HepG2 (cell line): Measurements from ENCODE around the gene ZFP36L2. TPM values are rescaled to one million over a fixed set of nuclear protein-coding genes. Genes with fewer than 3 reads are reported as not detected.
A peak's percentile ranks its signal among the peaks of the same experiment; 100 is the strongest.

ENCODE experiments used
- AGO2 ChIP-seq: fragments of 200-400 bp; formaldehyde crosslinking; optimal IDR thresholded peaks from 2 replicates; pipeline ENCODE3; 2017; ENCODE audit warnings: mild to moderate bottlenecking, low read depth, low read length, moderate library complexity
- CEBPB ChIP-seq: IDR thresholded peaks from 2 replicates; pipeline ENCODE4 v1.6.1; 2011; ENCODE audit warnings: low read depth, low read length, improper control_type of control experiment, borderline replicate concordance
- FOSL1 ChIP-seq: sonication (generic); formaldehyde crosslinking; IDR thresholded peaks from 2 replicates; pipeline ENCODE4 v1.9.0; 2021; ENCODE audit warnings: missing genetic modification reagents, borderline replicate concordance
- FOSL2 ChIP-seq: sonication (generic); formaldehyde crosslinking; IDR thresholded peaks from 2 replicates; pipeline ENCODE4 v1.4.0; 2020; ENCODE audit warnings: missing genetic modification reagents
- GABPA ChIP-seq, 2 experiments: IDR thresholded peaks; 2 replicates each; pipeline ENCODE4 v1.6.1; 2011 to 2016; ENCODE audit warnings: low read depth in 2 of 2, low read length in 1 of 2, missing biosample characterization in 1 of 2, missing genetic modification characterization in 1 of 2
- HDAC1 ChIP-seq: sonication (generic); formaldehyde crosslinking; IDR thresholded peaks from 2 replicates; pipeline ENCODE4 v1.5.1; 2020; ENCODE audit warnings: mild to moderate bottlenecking, missing genetic modification reagents
- KDM2A ChIP-seq: sonication (generic); formaldehyde crosslinking; IDR thresholded peaks from 2 replicates; pipeline ENCODE4 v1.4.0; 2020; ENCODE audit warnings: low read depth, missing genetic modification reagents, borderline replicate concordance
- KMT2B ChIP-seq: IDR thresholded peaks from 2 replicates; pipeline ENCODE4 v1.6.1; 2016; ENCODE audit warnings: missing genetic modification reagents, missing compliant biosample characterization
- MED13 ChIP-seq: sonication (generic); formaldehyde crosslinking; IDR thresholded peaks from 2 replicates; pipeline ENCODE4 v1.5.0; 2020; ENCODE audit warnings: missing genetic modification reagents
- MTA1 ChIP-seq: sonication (generic); formaldehyde crosslinking; IDR thresholded peaks from 2 replicates; pipeline ENCODE4 v1.4.0; 2020; ENCODE audit warnings: missing genetic modification reagents, mild to moderate bottlenecking, borderline replicate concordance
- SALL1 ChIP-seq: sonication (generic); formaldehyde crosslinking; IDR thresholded peaks from 2 replicates; pipeline ENCODE4 v1.8.0; 2022; ENCODE audit warnings: mild to moderate bottlenecking, missing genetic modification reagents
- ZNF337 ChIP-seq: sonication (generic); formaldehyde crosslinking; IDR thresholded peaks from 2 replicates; pipeline ENCODE4 v1.5.1; 2020; ENCODE audit warnings: missing genetic modification reagents, low read depth, mild to moderate bottlenecking, borderline replicate concordance
- ZNF569 ChIP-seq: sonication (generic); formaldehyde crosslinking; IDR thresholded peaks from 2 replicates; pipeline ENCODE4 v1.5.0; 2020; ENCODE audit warnings: mild to moderate bottlenecking, missing genetic modification reagents, moderate library complexity, borderline replicate concordance
- ZNF607 ChIP-seq: sonication (generic); formaldehyde crosslinking; IDR thresholded peaks from 2 replicates; pipeline ENCODE4 v1.5.1; 2020; ENCODE audit warnings: missing genetic modification reagents, mild to moderate bottlenecking, borderline replicate concordance
- ZNF713 ChIP-seq: sonication (generic); formaldehyde crosslinking; IDR thresholded peaks from 2 replicates; pipeline ENCODE4 v1.4.0; 2020; ENCODE audit warnings: mild to moderate bottlenecking, missing genetic modification reagents
- ZNF772 ChIP-seq: sonication (generic); formaldehyde crosslinking; IDR thresholded peaks from 2 replicates; pipeline ENCODE4 v1.5.0; 2020; ENCODE audit warnings: mild to moderate bottlenecking, missing genetic modification reagents
- polyA plus RNA-seq, 8 experiments: library from polyadenylated mRNA; depleted of rRNA in 3 of 8; stranded (reverse) in 7 of 8; unstranded in 1 of 8; fragments of >200 nt; fragmentation: Illumina TruSeq in 4 of 8; extraction: Trizol in 4 of 8; gene quantifications; 2 replicates each; pipeline versions ENCODE4 v1.2.1 to v1.2.3, GENCODE V29; 2011 to 2016; ENCODE audit warnings: low read depth in 4 of 8, missing spikeins in 1 of 8, mixed read lengths in 1 of 8; ENCODE audit not compliant: insufficient read depth in 1 of 8
- total RNA-seq, 5 experiments: library from RNA; depleted of rRNA; stranded (reverse); fragments of >200 nt; fragmentation: Illumina TruSeq; extraction: Trizol; gene quantifications; 2 replicates each; pipeline ENCODE4 v1.2.3, GENCODE V29; 2016; ENCODE audit warnings: low read depth in 1 of 5
- TF ChIP-seq, protein P1 (sequence below): sonication (generic); IDR thresholded peaks from 2 replicates; pipeline ENCODE4 v1.6.1; 2016; ENCODE audit warnings: low read depth, borderline replicate concordance
- TF ChIP-seq, protein P2 (sequence below): sonication (generic); formaldehyde crosslinking; IDR thresholded peaks from 2 replicates; pipeline ENCODE4 v1.9.0; 2021; ENCODE audit warnings: missing genetic modification reagents, borderline replicate concordance
- TF ChIP-seq, protein P3 (sequence below), 2 experiments: sonication (generic) in 1 of 2; formaldehyde crosslinking in 1 of 2; IDR thresholded peaks; 2 replicates each; pipeline versions ENCODE4 v1.4.0 to v1.6.1; 2016 to 2020; ENCODE audit warnings: borderline replicate concordance in 1 of 2, low read depth in 1 of 2, mild to moderate bottlenecking in 1 of 2, missing genetic modification reagents in 1 of 2
- TF ChIP-seq, protein P4 (sequence below): sonication (generic); formaldehyde crosslinking; IDR thresholded peaks from 2 replicates; pipeline ENCODE4 v1.5.0; 2020; ENCODE audit warnings: missing genetic modification reagents

ZFP36L2 gene
- total and polyA plus RNA-seq, 2 of the 13 experiments (the other 11 are each of a cell fraction or from before 2014, with no cell fraction given), result 11.2 to 21.8 TPM

DNA sequence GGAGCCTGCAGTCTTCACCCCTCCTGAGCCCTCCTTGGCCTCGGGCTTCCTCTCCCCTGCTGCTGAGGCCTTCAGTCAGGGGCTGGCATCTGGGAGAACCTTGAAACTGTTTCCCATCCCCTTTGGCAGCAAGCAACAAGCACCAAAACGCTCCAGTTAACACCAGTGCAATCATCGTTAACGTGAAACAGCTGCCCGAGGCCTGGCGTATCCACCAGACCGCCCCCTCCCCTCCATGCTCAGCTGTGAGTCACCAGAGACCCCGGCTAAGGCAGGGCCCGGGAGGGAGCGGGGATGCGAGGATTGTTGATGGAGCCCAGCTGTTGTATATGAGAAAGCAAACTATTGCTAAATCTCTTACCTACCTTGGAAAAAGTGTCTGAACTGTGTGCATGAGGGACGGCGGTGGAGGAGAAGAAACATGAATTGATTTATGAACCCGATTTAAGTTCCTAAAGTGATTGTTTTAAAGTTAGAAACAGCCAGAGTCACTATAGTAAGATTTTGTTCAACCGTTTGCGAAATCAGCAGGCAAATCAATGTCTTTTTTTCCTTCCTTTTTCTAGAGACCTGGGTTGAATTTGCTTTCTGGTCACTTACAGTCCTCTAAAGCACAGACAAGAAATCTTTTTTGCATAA, 5.2 kb downstream of the ZFP36L2 start (continued):
- TF ChIP-seq, protein P1, sequence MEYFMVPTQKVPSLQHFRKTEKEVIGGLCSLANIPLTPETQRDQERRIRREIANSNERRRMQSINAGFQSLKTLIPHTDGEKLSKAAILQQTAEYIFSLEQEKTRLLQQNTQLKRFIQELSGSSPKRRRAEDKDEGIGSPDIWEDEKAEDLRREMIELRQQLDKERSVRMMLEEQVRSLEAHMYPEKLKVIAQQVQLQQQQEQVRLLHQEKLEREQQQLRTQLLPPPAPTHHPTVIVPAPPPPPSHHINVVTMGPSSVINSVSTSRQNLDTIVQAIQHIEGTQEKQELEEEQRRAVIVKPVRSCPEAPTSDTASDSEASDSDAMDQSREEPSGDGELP, result peak; percentile 93
- TF ChIP-seq HDAC1, result peak; percentile 19; the same call in 1 of the 2 replicates
- TF ChIP-seq, protein P2, sequence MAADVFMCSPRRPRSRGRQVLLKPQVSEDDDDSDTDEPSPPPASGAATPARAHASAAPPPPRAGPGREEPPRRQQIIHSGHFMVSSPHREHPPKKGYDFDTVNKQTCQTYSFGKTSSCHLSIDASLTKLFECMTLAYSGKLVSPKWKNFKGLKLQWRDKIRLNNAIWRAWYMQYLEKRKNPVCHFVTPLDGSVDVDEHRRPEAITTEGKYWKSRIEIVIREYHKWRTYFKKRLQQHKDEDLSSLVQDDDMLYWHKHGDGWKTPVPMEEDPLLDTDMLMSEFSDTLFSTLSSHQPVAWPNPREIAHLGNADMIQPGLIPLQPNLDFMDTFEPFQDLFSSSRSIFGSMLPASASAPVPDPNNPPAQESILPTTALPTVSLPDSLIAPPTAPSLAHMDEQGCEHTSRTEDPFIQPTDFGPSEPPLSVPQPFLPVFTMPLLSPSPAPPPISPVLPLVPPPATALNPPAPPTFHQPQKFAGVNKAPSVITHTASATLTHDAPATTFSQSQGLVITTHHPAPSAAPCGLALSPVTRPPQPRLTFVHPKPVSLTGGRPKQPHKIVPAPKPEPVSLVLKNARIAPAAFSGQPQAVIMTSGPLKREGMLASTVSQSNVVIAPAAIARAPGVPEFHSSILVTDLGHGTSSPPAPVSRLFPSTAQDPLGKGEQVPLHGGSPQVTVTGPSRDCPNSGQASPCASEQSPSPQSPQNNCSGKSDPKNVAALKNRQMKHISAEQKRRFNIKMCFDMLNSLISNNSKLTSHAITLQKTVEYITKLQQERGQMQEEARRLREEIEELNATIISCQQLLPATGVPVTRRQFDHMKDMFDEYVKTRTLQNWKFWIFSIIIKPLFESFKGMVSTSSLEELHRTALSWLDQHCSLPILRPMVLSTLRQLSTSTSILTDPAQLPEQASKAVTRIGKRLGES (CRISPR knock-in tag), result no peak
- peak; percentile 81; the same call in 1 of the 2 replicates for TF ChIP-seq MTA1 (CRISPR knock-in tag)
- TF ChIP-seq, protein P3, sequence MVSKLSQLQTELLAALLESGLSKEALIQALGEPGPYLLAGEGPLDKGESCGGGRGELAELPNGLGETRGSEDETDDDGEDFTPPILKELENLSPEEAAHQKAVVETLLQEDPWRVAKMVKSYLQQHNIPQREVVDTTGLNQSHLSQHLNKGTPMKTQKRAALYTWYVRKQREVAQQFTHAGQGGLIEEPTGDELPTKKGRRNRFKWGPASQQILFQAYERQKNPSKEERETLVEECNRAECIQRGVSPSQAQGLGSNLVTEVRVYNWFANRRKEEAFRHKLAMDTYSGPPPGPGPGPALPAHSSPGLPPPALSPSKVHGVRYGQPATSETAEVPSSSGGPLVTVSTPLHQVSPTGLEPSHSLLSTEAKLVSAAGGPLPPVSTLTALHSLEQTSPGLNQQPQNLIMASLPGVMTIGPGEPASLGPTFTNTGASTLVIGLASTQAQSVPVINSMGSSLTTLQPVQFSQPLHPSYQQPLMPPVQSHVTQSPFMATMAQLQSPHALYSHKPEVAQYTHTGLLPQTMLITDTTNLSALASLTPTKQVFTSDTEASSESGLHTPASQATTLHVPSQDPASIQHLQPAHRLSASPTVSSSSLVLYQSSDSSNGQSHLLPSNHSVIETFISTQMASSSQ (IDR thresholded peaks at IDR 0.05; ENCODE audit: low read depth), result no peak
- TF ChIP-seq, protein P3 (CRISPR knock-in tag; IDR thresholded peaks at IDR 0.05; ENCODE audit: borderline replicate concordance), result 0 out of 2 replicates have a peak, but pooled peaks have one; percentile 1
- no peak for TF ChIP-seq ZNF713 (CRISPR knock-in tag)
- no peak for TF ChIP-seq ZNF772 (CRISPR knock-in tag)
- TF ChIP-seq KMT2B (CRISPR knock-in tag), result no peak
- TF ChIP-seq, protein P4, sequence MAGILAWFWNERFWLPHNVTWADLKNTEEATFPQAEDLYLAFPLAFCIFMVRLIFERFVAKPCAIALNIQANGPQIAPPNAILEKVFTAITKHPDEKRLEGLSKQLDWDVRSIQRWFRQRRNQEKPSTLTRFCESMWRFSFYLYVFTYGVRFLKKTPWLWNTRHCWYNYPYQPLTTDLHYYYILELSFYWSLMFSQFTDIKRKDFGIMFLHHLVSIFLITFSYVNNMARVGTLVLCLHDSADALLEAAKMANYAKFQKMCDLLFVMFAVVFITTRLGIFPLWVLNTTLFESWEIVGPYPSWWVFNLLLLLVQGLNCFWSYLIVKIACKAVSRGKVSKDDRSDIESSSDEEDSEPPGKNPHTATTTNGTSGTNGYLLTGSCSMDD (CRISPR knock-in tag), result no peak
- TF ChIP-seq FOSL2, result peak; percentile 92
- peak; percentile 77 for TF ChIP-seq SALL1
- peak; percentile 52; the same call in 1 of the 2 replicates for TF ChIP-seq FOSL1 (CRISPR knock-in tag)
- TF ChIP-seq ZNF607, result 0 out of 2 replicates have a peak, but pooled peaks have one; percentile 8
- peak; percentile 79; the same call in 1 of the 2 replicates for TF ChIP-seq ZNF337 (CRISPR knock-in tag)
- peak; percentile 85 for TF ChIP-seq MED13 (CRISPR knock-in tag)
- peak; percentile 68; the same call in 1 of the 2 replicates for TF ChIP-seq CEBPB
- no peak for TF ChIP-seq ZNF569 (CRISPR knock-in tag)
- TF ChIP-seq GABPA (IDR thresholded peaks at IDR 0.05; ENCODE audit: low read depth, low read length), result no peak
- peak; percentile 38; the same call in 1 of the 2 replicates for TF ChIP-seq GABPA (CRISPR knock-in tag; IDR thresholded peaks at IDR 0.05; ENCODE audit: low read depth)
- peak; percentile 95 for TF ChIP-seq AGO2
- peak; percentile 63 for TF ChIP-seq KDM2A
